ENCODE measurements around the gene FARS2. TPM values are rescaled to one million over a fixed set of nuclear protein-coding genes. Genes with fewer than 3 reads are reported as not detected.

Gene FARS2
- total and polyA plus RNA-seq, 9 of the 15 experiments (the other 6 are each of a cell fraction or from before 2014, with no cell fraction given): 16.5 to 62.2 (median 27.0) TPM

DNA sequence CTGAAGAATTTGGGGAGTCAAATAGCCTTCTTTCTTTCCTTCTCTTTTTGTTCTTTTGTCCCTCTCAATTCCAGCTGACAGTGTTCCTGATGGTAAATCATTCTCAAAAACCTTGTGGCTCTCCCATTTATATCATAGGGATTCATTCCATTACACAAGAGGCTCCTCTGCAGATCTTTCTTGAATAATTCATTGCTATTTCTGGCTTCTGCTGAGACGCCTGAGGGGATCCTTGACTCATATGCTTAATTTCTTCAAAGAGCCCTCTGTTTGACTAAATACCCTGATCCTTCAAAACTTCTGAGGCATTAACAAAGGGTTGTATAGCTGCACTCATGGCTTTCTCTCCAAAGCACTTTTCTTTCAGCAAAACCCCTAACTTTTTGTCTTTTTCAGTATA, 289.3 kb downstream of the FARS2 start:
- H3K27me3 ChIP-seq (ENCODE audit: control insufficient read depth in 2 of 2, insufficient read depth in 2 of 2, low read length in 2 of 2): no peaks in the 10 kb centered on the region
- 59% methylated on average over 1 of the region's 1 CpG for WGBS (ENCODE audit: insufficient coverage, low coverage, missing lambda C conversion rate)
- CTCF ChIA-PET (ENCODE audit: low intra/inter-chr PET ratio): no interaction called here

DNA sequence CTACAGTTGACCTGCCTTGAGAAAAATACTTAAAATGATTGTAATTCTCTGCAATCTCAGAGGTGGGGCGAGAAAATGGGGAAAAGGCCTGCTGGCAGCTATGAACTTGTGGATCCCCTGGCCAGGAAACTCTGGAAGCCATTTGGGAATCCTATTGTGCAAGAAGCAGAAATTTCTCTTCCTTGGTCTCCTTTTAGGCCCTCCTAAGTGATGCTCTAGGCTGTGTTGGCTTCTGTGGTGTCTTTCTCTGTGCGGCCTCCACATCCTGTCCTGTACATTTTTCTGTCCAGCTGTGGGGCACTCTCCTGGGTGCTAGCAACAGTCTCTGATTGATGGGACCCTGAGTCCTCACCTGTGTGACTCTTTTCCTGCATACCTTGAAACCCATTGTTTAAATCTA, 290.9 kb downstream of the FARS2 start:
- no peaks in the 10 kb centered on the region for H3K27me3 ChIP-seq (ENCODE audit: control insufficient read depth in 2 of 2, insufficient read depth in 2 of 2, low read length in 2 of 2)
- no peaks in the 10 kb centered on the region for H4K20me1 ChIP-seq (replicated peaks; ENCODE audit: control insufficient read depth, insufficient read depth, low read length)
- no peak overlapping the region for H3K9ac ChIP-seq (ENCODE audit: insufficient read depth in 1 of 2, low read depth in 2 of 2, low read length in 2 of 2)
- no peak overlapping the region for H2AFZ ChIP-seq (ENCODE audit: low read depth, low read length)
- no peak overlapping the region for H3K4me3 ChIP-seq
- no peak for FAIRE-seq
- BruUV-seq (replicated peaks): no TSS peak
- H3K36me3 ChIP-seq (ENCODE audit: control insufficient read depth, insufficient read depth, low read length): no peaks in the 10 kb centered on the region
- no peaks in the 10 kb centered on the region for H3K79me2 ChIP-seq (ENCODE audit: control insufficient read depth, insufficient read depth, low read length)
- CTCF ChIA-PET (ENCODE audit: low intra/inter-chr PET ratio): no interaction called here
- H3K4me2 ChIP-seq (ENCODE audit: insufficient read depth, low read length): no peak overlapping the region
- in situ Hi-C loops (cut with MboI): no loop called here
- no peak for DNase-seq (ENCODE audit: extremely low read depth in 1 of 4, low spot score in 3 of 4)
- 74% methylated on average over 2 of the region's 2 CpGs for WGBS (ENCODE audit: insufficient coverage, low coverage, missing lambda C conversion rate)
- ATAC-seq: no peak
- no peaks in the 10 kb centered on the region for H3K9me3 ChIP-seq (replicated peaks; ENCODE audit: control insufficient read depth, insufficient read depth, low read depth, low read length)
- H3K27ac ChIP-seq (ENCODE audit: extremely low read depth, low read depth, low read length): no peak overlapping the region
- POLR2A ChIA-PET: interaction anchor here (0.6 kb wide), 1 partner anchor 10 kb away, joined by 3 read pairs; no protein-coding TSS in a partner anchor
- no peaks in the 10 kb centered on the region for H3K9me1 ChIP-seq (ENCODE audit: control insufficient read depth, insufficient read depth, low read length)
- H3K4me1 ChIP-seq (replicated peaks in 1 of 2; ENCODE audit: control insufficient read depth in 2 of 2, insufficient read depth in 2 of 2, low read length in 2 of 2): no peaks in the 10 kb centered on the region
- intact Hi-C loops (cut with micrococcal nuclease): no loop called here
- TF ChIP-seq, protein P1, sequence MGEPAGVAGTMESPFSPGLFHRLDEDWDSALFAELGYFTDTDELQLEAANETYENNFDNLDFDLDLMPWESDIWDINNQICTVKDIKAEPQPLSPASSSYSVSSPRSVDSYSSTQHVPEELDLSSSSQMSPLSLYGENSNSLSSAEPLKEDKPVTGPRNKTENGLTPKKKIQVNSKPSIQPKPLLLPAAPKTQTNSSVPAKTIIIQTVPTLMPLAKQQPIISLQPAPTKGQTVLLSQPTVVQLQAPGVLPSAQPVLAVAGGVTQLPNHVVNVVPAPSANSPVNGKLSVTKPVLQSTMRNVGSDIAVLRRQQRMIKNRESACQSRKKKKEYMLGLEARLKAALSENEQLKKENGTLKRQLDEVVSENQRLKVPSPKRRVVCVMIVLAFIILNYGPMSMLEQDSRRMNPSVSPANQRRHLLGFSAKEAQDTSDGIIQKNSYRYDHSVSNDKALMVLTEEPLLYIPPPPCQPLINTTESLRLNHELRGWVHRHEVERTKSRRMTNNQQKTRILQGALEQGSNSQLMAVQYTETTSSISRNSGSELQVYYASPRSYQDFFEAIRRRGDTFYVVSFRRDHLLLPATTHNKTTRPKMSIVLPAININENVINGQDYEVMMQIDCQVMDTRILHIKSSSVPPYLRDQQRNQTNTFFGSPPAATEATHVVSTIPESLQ (CRISPR knock-in tag; IDR thresholded peaks at IDR 0.05): no peak
- TF ChIP-seq SMARCA5 (IDR thresholded peaks at IDR 0.05) (no peak), SOX6 (IDR thresholded peaks at IDR 0.05) (no peak), ZNF197 (CRISPR knock-in tag; IDR thresholded peaks at IDR 0.05; ENCODE audit: low read depth) (no peak), DMBX1 (CRISPR knock-in tag; IDR thresholded peaks at IDR 0.05; ENCODE audit: borderline replicate concordance) (no peak), MCM5 (IDR thresholded peaks at IDR 0.05; ENCODE audit: low read depth) (no peak), MIER1 (IDR thresholded peaks at IDR 0.05; ENCODE audit: low read depth) (no peak), PTBP1 (IDR thresholded peaks at IDR 0.05; ENCODE audit: low read depth, low read length) (no peak), ZNF830 (CRISPR knock-in tag; IDR thresholded peaks at IDR 0.05) (no peak), POLR2H (tag; IDR thresholded peaks at IDR 0.05; ENCODE audit: low read depth) (no peak)

More for the DNA sequence above, 289.3 kb downstream of the FARS2 start:
- BruUV-seq (replicated peaks): no TSS peak
- FAIRE-seq (no peak), ATAC-seq (no peak), DNase-seq (ENCODE audit: extremely low read depth in 1 of 4, low spot score in 3 of 4) (no peak)
- in situ Hi-C loops (cut with MboI) (no loop called here), intact Hi-C loops (cut with micrococcal nuclease) (no loop called here)
- Histone ChIP-seq H3K9ac (ENCODE audit: insufficient read depth in 1 of 2, low read depth in 2 of 2, low read length in 2 of 2) (no peak overlapping the region), H3K27ac (ENCODE audit: extremely low read depth, low read depth, low read length) (no peak overlapping the region), H2AFZ (ENCODE audit: low read depth, low read length) (no peak overlapping the region), H3K36me3 (ENCODE audit: control insufficient read depth, insufficient read depth, low read length) (no peaks in the 10 kb centered on the region), H3K4me1 (replicated peaks in 1 of 2; ENCODE audit: control insufficient read depth in 2 of 2, insufficient read depth in 2 of 2, low read length in 2 of 2) (no peaks in the 10 kb centered on the region), H3K4me3 (no peak overlapping the region), H3K79me2 (ENCODE audit: control insufficient read depth, insufficient read depth, low read length) (no peaks in the 10 kb centered on the region), H3K4me2 (ENCODE audit: insufficient read depth, low read length) (no peak overlapping the region), H4K20me1 (replicated peaks; ENCODE audit: control insufficient read depth, insufficient read depth, low read length) (no peaks in the 10 kb centered on the region), H3K9me1 (ENCODE audit: control insufficient read depth, insufficient read depth, low read length) (no peaks in the 10 kb centered on the region), H3K9me3 (replicated peaks; ENCODE audit: control insufficient read depth, insufficient read depth, low read depth, low read length) (no peaks in the 10 kb centered on the region)
- TF ChIP-seq CAMTA2 (CRISPR knock-in tag; conservative IDR thresholded peaks at IDR 0.05) (no peak), HEY1 (CRISPR knock-in tag; IDR thresholded peaks at IDR 0.05; ENCODE audit: borderline replicate concordance) (no peak), RAD21 (CRISPR knock-in tag; conservative IDR thresholded peaks at IDR 0.05 in 1 of 2, IDR thresholded peaks at IDR 0.05 in 1 of 2) (no peak)
- POLR2A ChIA-PET: no interaction called here
